ENCODE data around the gene ACTG2.

Gene ACTG2

DNA sequence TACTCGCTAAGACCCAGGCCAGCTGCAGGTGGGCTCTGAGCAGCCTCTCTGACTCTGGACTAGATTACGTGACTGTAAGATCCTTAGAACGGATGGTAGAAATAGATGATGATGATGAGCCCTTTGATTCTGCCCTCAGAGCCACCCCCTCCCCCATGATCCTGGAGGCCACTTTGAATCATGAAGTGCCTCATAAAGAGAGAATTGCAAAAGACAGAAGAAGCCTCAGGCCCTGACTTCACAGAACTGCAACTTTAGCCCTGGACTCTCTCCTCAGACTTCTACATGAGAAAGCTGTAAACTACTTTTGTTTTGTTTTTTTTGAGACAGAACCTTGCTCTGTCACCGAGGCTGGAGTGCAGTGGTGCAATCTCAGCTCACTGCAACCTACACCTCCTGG, 76.5 kb downstream of the ACTG2 start:
- no peak for DNase-seq (ENCODE audit: low spot score)
